HepG2 (cell line): ENCODE data around the gene MTIF3. TPM values are rescaled to one million over a fixed set of nuclear protein-coding genes. Genes with fewer than 3 reads are reported as not detected.

Experiments used
- ATAC-seq: fragments of 200-7000 bp; cut with Tn5 transposase; 3 replicates; pipeline ENCODE4 v1.9.1; 2020; ENCODE audit warnings: mild to moderate bottlenecking, moderate library complexity
- BruUV-seq: library from RNA; stranded (reverse); fragments of 400-500 nt; replicated peaks from 2 replicates; lab custom pipeline; 2021; lab: Mats Ljungman, UMichigan
- CTCF ChIA-PET: fragments of 300-600 bp; formaldehyde crosslinking; extraction: SDS; loops from one replicate; lab custom pipeline; 2021; ENCODE audit warnings: low total read pairs, inconsistent platforms, low intra/inter-chr PET ratio; lab: Yijun Ruan, JAX
- POLR2A ChIA-PET: fragments of 350-600 bp; sonication (Branson Sonifier 250); formaldehyde crosslinking; loops from one replicate; lab custom pipeline; 2020; ENCODE audit warnings: antibody characterized with exemption, inconsistent platforms; lab: Yijun Ruan, JAX
- DNase-seq: peaks from one replicate; pipeline ENCODE4 v3.0.0-alpha.2; 2015; ENCODE audit warnings: low spot score
- FAIRE-seq: peaks from 3 replicates; lab custom pipeline; 2011; peaks lifted over from hg19 to GRCh38; lab: Jason Lieb, UNC
- H2AFZ ChIP-seq: one replicate; pipeline ENCODE4 v1.6.1; 2011; ENCODE audit warnings: low read length, inconsistent platforms
- H3K27ac ChIP-seq: fragments of 300-600 bp; 3 replicates; pipeline ENCODE4 v1.8.0; 2011; ENCODE audit warnings: mixed run types, mild to moderate bottlenecking, mixed read lengths, low read length, inconsistent platforms; ENCODE audit not compliant: insufficient read depth; ENCODE audit errors: extremely low read length
- H3K27me3 ChIP-seq, 2 experiments: fragments of 200-600 bp in 1 of 2; 2 replicates in 1 of 2; 3 replicates in 1 of 2; pipeline versions ENCODE4 v1.6.0 to v1.8.0; 2011; ENCODE audit warnings: low read length in 2 of 2, mild to moderate bottlenecking in 2 of 2, moderate library complexity in 2 of 2, inconsistent platforms in 1 of 2; ENCODE audit not compliant: insufficient read depth in 2 of 2, control insufficient read depth in 1 of 2
- H3K36me3 ChIP-seq, 2 experiments: fragments of 200-600 bp in 1 of 2; replicated peaks in 1 of 2; 2 replicates in 1 of 2; 3 replicates in 1 of 2; pipeline versions ENCODE4 v1.5.1 to v1.8.0; 2011; ENCODE audit warnings: low read length in 2 of 2, inconsistent platforms in 1 of 2; ENCODE audit not compliant: insufficient read depth in 2 of 2, control insufficient read depth in 1 of 2
- H3K4me1 ChIP-seq: 2 replicates; pipeline ENCODE4 v1.5.1; 2012; ENCODE audit warnings: low read length, inconsistent platforms; ENCODE audit not compliant: insufficient read depth
- H3K4me2 ChIP-seq: 2 replicates; pipeline ENCODE4 v1.6.0; 2011; ENCODE audit warnings: low read depth, low read length, inconsistent platforms
- H3K4me3 ChIP-seq, 3 experiments: fragments of 200-600 bp in 1 of 3; sonication (generic), shearing (Covaris generic) in 1 of 3; replicated peaks in 1 of 3; 2 replicates each; pipeline ENCODE4 v1.5.1; 2011 to 2016; ENCODE audit warnings: low read length in 3 of 3, inconsistent platforms in 2 of 3, low read depth in 2 of 3, mild to moderate bottlenecking in 2 of 3, control low read depth in 1 of 3, mixed read lengths in 1 of 3; ENCODE audit not compliant: insufficient read depth in 1 of 3
- H3K79me2 ChIP-seq: one replicate; pipeline ENCODE4 v1.6.1; 2011; ENCODE audit warnings: low read length, inconsistent platforms; ENCODE audit not compliant: insufficient read depth
- H3K9ac ChIP-seq: 2 replicates; pipeline ENCODE4 v1.6.0; 2011; ENCODE audit warnings: mild to moderate bottlenecking, low read depth, low read length, inconsistent platforms; ENCODE audit not compliant: insufficient read depth
- H3K9me3 ChIP-seq: 2 replicates; pipeline ENCODE4 v1.5.1; 2012; ENCODE audit warnings: mild to moderate bottlenecking, low read length
- H4K20me1 ChIP-seq: 2 replicates; pipeline ENCODE4 v1.6.0; 2011; ENCODE audit warnings: inconsistent platforms, mild to moderate bottlenecking, low read length, moderate library complexity; ENCODE audit not compliant: insufficient read depth
- HNRNPH1 ChIP-seq: fragments of 200-400 bp; formaldehyde crosslinking; optimal IDR thresholded peaks from 2 replicates; pipeline ENCODE3; 2017; ENCODE audit warnings: mild to moderate bottlenecking, low read depth, low read length
- KLF12 ChIP-seq: sonication (generic); formaldehyde crosslinking; IDR thresholded peaks from 2 replicates; pipeline ENCODE4 v1.4.0; 2020; ENCODE audit warnings: missing genetic modification reagents, borderline replicate concordance
- KLF9 ChIP-seq: IDR thresholded peaks from 2 replicates; pipeline ENCODE4 v1.6.1; 2016; ENCODE audit warnings: low read depth
- NR2F1 ChIP-seq, 2 experiments: fragments of 450-650 bp in 1 of 2; formaldehyde crosslinking in 1 of 2; IDR thresholded peaks; 2 replicates each; pipeline versions ENCODE4 v1.5.0 to v1.6.1; 2016 to 2020; ENCODE audit warnings: mild to moderate bottlenecking in 1 of 2, missing compliant biosample characterization in 1 of 2, missing genetic modification reagents in 1 of 2, moderate library complexity in 1 of 2
- XBP1 ChIP-seq: sonication (generic); formaldehyde crosslinking; IDR thresholded peaks from 2 replicates; pipeline ENCODE4 v1.5.0; 2020; ENCODE audit warnings: missing genetic modification reagents
- ZBTB25 ChIP-seq: IDR thresholded peaks from 2 replicates; pipeline ENCODE4 v1.6.1; 2018; ENCODE audit warnings: missing genetic modification reagents
- ZFX ChIP-seq: sonication (generic); formaldehyde crosslinking; IDR thresholded peaks from 2 replicates; pipeline ENCODE4 v1.4.0; 2020; ENCODE audit warnings: mild to moderate bottlenecking, low read depth, missing genetic modification reagents, moderate library complexity
- ZNF224 ChIP-seq: sonication (generic); formaldehyde crosslinking; IDR thresholded peaks from 2 replicates; pipeline ENCODE4 v1.5.0; 2020; ENCODE audit warnings: mild to moderate bottlenecking, missing genetic modification reagents
- WGBS: methylation state at CpG from one replicate; pipeline ENCODE4 v1.1.6; 2017; ENCODE audit warnings: low lambda C conversion rate; 5-methylcytosine and 5-hydroxymethylcytosine counted together
- in situ Hi-C: cut with HindIII; loops from 2 replicates; pipeline ENCODE4 v1.10.0; 2017; ENCODE audit warnings: low pct_unique_long_range_greater_than_20kb; ENCODE audit not compliant: extremely low pct_ligation_motif_present
- intact Hi-C: fragments of 100-400 bp; cut with micrococcal nuclease; formaldehyde crosslinking; loops from one replicate; pipeline ENCODE4 v1.10.0; 2022; ENCODE audit not compliant: unreplicated experiment
- polyA plus RNA-seq, 8 experiments: library from polyadenylated mRNA; depleted of rRNA in 3 of 8; stranded (reverse) in 7 of 8; unstranded in 1 of 8; fragments of >200 nt; fragmentation: Illumina TruSeq in 4 of 8; extraction: Trizol in 4 of 8; gene quantifications; 2 replicates each; pipeline versions ENCODE4 v1.2.1 to v1.2.3, GENCODE V29; 2011 to 2016; ENCODE audit warnings: low read depth in 4 of 8, missing spikeins in 1 of 8, mixed read lengths in 1 of 8; ENCODE audit not compliant: insufficient read depth in 1 of 8
- total RNA-seq, 5 experiments: library from RNA; depleted of rRNA; stranded (reverse); fragments of >200 nt; fragmentation: Illumina TruSeq; extraction: Trizol; gene quantifications; 2 replicates each; pipeline ENCODE4 v1.2.3, GENCODE V29; 2016; ENCODE audit warnings: low read depth in 1 of 5

The MTIF3 gene
- total and polyA plus RNA-seq, 2 of the 13 experiments (the other 11 are each of a cell fraction or from before 2014, with no cell fraction given) = 33.7 to 40.6 TPM

- in situ Hi-C loops (no loop called here), intact Hi-C loops (no loop called here)
- H3K36me3 ChIP-seq = no peaks in the 10 kb centered on the region
- no peak for FAIRE-seq
- no peak overlapping the region for H3K27ac ChIP-seq
- no peaks in the 10 kb centered on the region for H4K20me1 ChIP-seq
- H3K79me2 ChIP-seq = no peaks in the 10 kb centered on the region
- no peak overlapping the region for H2AFZ ChIP-seq
- 0 out of 5 replicates have a peak, but pooled peaks cover 0 to 5% of the 10 kb centered on the region in 2 experiments for H3K27me3 ChIP-seq
- TF ChIP-seq XBP1 (CRISPR knock-in tag) (no peak), NR2F1 (CRISPR knock-in tag; IDR thresholded peaks at IDR 0.05) (no peak), KLF9 (CRISPR knock-in tag) (no peak), ZFX (CRISPR knock-in tag) (no peak), HNRNPH1 (no peak), KLF12 (CRISPR knock-in tag) (no peak), ZNF224 (CRISPR knock-in tag) (no peak), ZBTB25 (CRISPR knock-in tag) (no peak)
- TF ChIP-seq, all 625 proteins: peak for 0
- POLR2A ChIA-PET = interaction anchor here (1.9 kb wide), 2 partner anchors 13 to 16 kb away, joined by 4 to 5 read pairs; partner anchors contain the start of gene GTF3A
- BruUV-seq = no TSS peak
- ATAC-seq = no peak
- CTCF ChIA-PET = no interaction called here
- no peak overlapping the region for H3K4me3 ChIP-seq
- no peak overlapping the region for H3K4me2 ChIP-seq
- H3K9ac ChIP-seq = no peak overlapping the region
- no peak for DNase-seq
- H3K4me1 ChIP-seq = peaks cover 33% of the 10 kb centered on the region
- H3K9me3 ChIP-seq = no peaks in the 10 kb centered on the region
- 74% methylated on average over 2 of the region's 2 CpGs for WGBS
These were observed 41.4 kb downstream of the MTIF3 start for GRCh38 chr13:27409013-27409412.
